GM21825 (cell line): ENCODE data around the gene SAP30BP.

Experiments
- ATAC-seq: cut with Tn5 transposase; IDR thresholded peaks from one replicate; pipeline ENCODE4 v1.9.1; 2021; ENCODE audit warnings: mild to moderate bottlenecking, moderate library complexity; ENCODE audit not compliant: unreplicated experiment

Gene SAP30BP

GRCh38 chr17:75707079-75707571, 40.0 kb downstream of the SAP30BP start:
- no peak for ATAC-seq

DNA sequence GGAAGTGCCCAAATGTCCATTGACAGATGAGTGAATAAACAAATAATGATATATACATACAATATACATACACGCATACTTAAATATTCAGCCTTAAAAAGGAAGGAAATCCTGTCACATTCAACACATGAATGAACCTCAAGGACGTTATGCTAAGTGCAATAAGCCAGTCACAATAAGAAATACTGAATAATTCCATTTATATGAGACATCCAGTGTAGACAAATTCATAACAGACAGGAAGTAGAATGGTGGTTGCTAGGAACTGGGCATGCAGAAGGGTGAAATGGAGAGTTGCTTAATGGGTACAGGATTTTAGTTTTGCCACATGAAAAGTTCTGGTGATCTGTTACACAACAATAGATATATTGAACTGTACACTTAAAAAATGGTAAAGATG, 45.3 kb downstream of the SAP30BP start:
- no peak for ATAC-seq

- ATAC-seq: no peak
Measured at GRCh38 chr17:75719732-75720131, 52.6 kb downstream of the SAP30BP start.

GRCh38 chr17:75720656-75721462, 53.7 kb downstream of the SAP30BP start, which contains the start of gene ITGB4:
Gene ITGB4 (plus strand): TSS chr17:75721459. CDS start chr17:75724704, 3,245 bp downstream.
- ATAC-seq: no peak

GRCh38 chr17:75721463-75722011, 54.4 kb downstream of the SAP30BP start:
- no peak for ATAC-seq

DNA sequence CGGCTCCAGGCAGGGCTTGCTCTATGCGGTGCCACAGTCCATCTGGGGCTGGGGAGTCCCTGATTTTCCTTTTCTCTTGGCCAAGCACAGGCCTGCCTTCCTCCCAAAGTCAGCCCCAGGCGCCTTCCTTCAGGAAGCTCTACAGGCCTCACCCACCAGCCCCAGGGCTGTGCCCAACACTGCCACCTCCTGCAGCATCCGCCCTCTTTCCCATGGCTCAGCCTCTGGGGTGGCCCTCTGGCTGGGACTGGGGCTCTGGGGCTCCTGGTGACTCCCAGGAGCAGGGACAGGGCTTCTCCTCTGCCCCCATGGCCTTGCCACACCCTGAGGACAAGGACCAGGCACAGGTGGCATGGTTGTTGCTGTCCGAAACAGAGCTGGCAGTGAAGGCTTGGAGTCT, 54.9 kb downstream of the SAP30BP start:
- ATAC-seq: no peak

DNA sequence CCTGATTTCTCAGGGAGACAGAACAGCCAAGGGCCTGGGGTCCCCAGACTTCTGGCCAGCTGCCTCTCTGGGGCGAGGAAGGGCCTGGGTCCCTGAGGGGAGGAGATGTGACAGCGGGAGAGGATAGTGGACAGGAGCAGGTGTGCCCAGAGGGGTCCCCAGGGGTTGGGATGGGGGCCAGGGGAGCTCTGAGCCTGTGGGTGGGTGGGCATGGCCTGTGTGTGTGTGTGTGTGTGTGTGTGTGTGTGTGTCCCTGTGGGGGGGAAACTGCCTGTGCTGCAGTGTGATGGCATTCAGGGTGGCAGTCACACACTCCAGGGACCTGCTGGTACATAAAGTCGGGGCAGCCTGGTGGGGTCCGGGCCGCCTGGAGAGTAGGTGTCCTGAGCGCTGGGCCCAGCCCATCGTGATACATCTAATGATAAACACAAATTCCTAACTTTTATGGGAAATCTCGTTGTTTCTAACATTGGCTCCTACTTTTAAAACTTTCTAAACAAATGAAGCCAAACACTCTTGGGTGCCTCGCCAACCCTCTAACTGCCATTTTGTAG, 55.5 kb downstream of the SAP30BP start:
- ATAC-seq: no peak

GRCh38 chr17:75723171-75723930, 56.2 kb downstream of the SAP30BP start:
- ATAC-seq: no peak

GRCh38 chr17:75724016-75725003, 57.2 kb downstream of the SAP30BP start:
- no peak for ATAC-seq

GRCh38 chr17:75725504-75725903, 58.4 kb downstream of the SAP30BP start:
- ATAC-seq: no peak

DNA sequence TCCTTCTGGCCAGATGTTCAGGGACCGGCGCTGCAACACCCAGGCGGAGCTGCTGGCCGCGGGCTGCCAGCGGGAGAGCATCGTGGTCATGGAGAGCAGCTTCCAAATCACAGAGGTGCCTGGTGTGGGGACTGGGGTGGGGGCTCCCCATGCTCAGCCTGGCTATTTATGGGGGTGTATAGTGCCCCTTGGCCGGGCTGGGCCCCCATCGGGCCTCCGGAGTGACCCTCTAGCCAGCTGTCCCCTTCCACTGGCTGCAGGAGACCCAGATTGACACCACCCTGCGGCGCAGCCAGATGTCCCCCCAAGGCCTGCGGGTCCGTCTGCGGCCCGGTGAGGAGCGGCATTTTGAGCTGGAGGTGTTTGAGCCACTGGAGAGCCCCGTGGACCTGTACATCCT, 60.3 kb downstream of the SAP30BP start:
- no peak for ATAC-seq

DNA sequence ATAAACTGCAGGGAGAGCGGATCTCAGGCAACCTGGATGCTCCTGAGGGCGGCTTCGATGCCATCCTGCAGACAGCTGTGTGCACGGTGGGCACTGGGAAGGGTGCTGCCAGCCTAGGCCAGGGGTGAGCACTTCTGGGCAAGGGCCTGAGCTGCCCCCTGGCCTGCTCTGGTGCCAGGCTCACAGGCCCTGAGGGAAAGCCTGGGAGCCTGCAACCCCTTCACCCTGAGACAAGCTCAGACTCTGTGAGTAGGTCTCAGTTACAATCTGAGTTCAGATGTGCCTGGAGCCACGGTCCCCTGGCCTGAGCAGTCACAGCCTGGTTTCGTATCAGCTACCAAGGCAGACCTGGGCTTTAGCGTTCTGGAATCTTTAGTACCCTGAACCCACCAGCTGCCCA, 62.2 kb downstream of the SAP30BP start:
- no peak for ATAC-seq

DNA sequence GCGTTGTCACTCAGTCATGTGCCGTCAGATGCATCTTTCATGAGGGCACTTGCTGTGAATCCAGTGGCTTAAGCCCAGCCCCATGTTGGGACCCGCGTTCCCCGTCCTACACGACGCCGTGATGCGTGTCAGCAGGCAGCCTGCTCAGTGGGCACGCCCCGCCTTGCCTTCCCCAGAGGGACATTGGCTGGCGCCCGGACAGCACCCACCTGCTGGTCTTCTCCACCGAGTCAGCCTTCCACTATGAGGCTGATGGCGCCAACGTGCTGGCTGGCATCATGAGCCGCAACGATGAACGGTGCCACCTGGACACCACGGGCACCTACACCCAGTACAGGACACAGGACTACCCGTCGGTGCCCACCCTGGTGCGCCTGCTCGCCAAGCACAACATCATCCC, 62.9 kb downstream of the SAP30BP start:
- ATAC-seq: no peak

DNA sequence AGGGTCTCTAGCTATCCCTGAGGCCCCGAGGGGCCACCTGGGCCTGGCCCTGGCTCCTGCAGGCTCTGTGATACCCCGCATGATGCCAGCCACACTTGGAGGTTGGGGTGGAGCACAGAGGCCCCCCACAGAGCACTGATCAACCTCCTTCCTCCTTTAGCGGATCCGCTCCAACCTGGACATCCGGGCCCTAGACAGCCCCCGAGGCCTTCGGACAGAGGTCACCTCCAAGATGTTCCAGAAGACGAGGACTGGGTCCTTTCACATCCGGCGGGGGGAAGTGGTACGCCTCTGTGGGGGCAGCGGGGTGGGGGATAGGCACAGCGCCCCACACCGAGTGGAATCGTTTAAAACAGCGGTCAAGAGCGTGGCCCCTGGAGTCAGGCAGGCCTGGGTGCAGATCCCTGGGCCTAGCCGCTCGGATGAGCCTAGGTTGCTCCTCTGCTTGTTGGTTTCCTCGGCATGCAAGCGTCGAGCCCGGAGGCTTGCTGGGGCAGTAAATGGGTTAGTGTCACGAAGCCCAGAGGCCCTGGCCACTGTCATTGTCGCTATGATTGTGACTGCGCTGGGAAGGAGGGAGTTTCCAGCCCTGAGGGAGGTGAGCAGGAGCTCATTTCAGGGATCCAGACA, 64.1 kb downstream of the SAP30BP start:
- no peak for ATAC-seq

- ATAC-seq: no peak
Measured at GRCh38 chr17:75731716-75732498, 64.8 kb downstream of the SAP30BP start.

DNA sequence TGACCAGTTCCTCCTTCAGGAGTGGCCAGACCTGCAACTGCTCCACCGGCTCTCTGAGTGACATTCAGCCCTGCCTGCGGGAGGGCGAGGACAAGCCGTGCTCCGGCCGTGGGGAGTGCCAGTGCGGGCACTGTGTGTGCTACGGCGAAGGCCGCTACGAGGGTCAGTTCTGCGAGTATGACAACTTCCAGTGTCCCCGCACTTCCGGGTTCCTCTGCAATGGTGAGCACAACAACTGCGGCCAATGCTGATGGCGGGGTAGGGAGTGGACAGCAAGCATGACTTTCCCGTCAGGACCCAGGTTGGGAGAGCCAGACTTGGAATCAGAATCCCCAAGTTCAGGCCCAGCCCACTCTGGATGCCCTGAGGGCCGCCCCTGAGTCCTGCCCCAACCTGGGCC, 66.3 kb downstream of the SAP30BP start:
- no peak for ATAC-seq

GRCh38 chr17:75734674-75735294, 67.6 kb downstream of the SAP30BP start:
- no peak for ATAC-seq

DNA sequence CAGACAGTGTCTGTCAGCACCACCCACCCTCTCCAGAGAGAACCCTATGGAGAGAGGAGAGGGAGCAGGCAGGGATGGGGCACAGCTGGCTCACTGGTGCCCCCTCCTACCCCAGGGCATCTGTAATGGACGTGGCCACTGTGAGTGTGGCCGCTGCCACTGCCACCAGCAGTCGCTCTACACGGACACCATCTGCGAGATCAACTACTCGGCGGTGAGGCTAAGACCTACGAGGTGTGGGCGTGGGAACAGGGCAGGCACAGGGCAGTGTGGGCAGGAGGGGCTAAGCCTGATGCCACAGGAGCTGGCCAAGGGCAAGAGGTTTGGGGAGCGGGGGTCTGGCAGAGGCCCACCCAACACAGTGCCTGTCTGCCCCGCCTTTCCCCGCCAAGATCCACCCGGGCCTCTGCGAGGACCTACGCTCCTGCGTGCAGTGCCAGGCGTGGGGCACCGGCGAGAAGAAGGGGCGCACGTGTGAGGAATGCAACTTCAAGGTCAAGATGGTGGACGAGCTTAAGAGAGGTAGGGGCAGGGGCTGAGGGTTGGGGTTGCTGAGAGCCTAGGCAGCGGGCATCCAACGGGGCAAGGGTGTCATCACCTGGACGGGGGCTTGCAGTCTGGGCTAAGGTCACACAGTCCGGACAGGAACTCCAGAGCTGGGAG, 69.2 kb downstream of the SAP30BP start:
- no peak for ATAC-seq
